ENCODE results near the gene WNT9A.

DNA sequence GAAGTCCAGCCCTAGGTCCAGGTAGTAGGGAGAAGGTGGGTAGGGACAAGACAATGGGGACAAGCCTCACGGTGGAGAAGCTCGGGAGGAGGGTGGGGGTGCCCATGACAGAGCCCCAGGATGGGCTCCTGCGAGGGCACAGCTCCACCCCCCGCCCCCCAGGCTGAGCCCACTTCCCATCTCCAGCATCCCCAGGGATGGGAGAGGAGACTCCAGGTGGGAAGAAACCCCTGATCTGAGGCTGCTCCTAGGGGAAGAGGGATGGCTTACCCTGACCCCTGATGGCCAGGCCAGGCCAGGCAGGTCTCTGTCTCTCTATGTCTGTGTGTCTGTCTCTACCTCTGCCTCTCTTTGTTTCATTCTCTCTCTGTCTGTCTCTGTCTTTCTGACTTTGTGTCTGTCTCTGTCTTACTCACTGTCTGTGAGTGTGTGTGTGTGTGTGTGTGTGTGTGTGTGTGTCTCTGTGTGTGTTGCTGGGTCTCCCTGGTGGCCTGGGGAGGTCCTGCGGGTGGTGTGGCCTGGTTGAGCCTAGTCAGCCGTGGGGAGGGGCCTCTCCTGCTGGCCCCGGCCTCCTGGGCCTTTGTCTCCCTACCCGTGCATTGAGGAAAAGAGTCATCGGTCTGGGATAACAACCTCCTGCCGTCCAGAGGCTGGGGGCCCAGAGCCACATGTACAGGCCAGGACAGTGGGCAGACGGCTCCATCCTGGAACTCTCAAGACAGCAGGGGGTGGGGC, 45.7 kb downstream of the WNT9A start:
- no peak for TF ChIP-seq CTCF (IDR thresholded peaks at IDR 0.05)
- no peak for TF ChIP-seq POLR2A (IDR thresholded peaks at IDR 0.05)

Measured in lower leg skin (tissue), 3 donors.